Type B pancreatic cell (in vitro differentiated cells): ENCODE data around the gene IL10. TPM values are rescaled to one million over a fixed set of nuclear protein-coding genes. Genes with fewer than 3 reads are reported as not detected.

Source experiments
- DNase-seq: peaks from one replicate; pipeline ENCODE4 v3.0.0; 2021; ENCODE audit warnings: mixed read lengths; ENCODE audit not compliant: unreplicated experiment; ENCODE audit errors: extremely low spot score
- H3K27ac Mint-ChIP-seq: 2 replicates; pipeline ENCODE4 v1.8.0; 2021; ENCODE audit warnings: mild to moderate bottlenecking, mixed read lengths
- H3K27me3 Mint-ChIP-seq: 2 replicates; pipeline ENCODE4 v1.8.0; 2021; ENCODE audit warnings: mixed read lengths
- H3K36me3 Mint-ChIP-seq: 2 replicates; pipeline ENCODE4 v1.8.0; 2021; ENCODE audit warnings: mixed read lengths
- H3K4me1 Mint-ChIP-seq: one replicate; pipeline ENCODE4 v1.8.0; 2021; ENCODE audit warnings: mixed read lengths; ENCODE audit not compliant: unreplicated experiment
- H3K4me3 Mint-ChIP-seq: 2 replicates; pipeline ENCODE4 v1.8.0; 2021; ENCODE audit warnings: mild to moderate bottlenecking, mixed read lengths
- H3K9me3 Mint-ChIP-seq: 2 replicates; pipeline ENCODE4 v1.8.0; 2021; ENCODE audit warnings: mixed read lengths
- total RNA-seq: library from RNA; stranded (reverse); gene quantifications from 2 replicates; pipeline ENCODE4 v1.2.1, GENCODE V29; 2021; ENCODE audit warnings: low replicate concordance
- TF ChIP-seq, protein P1 (sequence below): fragments of 200-600 bp; sonication (generic); conservative IDR thresholded peaks from 2 replicates; pipeline ENCODE4 v1.5.0; 2021; ENCODE audit warnings: antibody characterized with exemption, mild to moderate bottlenecking

The IL10 gene
- total RNA-seq, 1 donor from 2014 or later: not detected

DNA sequence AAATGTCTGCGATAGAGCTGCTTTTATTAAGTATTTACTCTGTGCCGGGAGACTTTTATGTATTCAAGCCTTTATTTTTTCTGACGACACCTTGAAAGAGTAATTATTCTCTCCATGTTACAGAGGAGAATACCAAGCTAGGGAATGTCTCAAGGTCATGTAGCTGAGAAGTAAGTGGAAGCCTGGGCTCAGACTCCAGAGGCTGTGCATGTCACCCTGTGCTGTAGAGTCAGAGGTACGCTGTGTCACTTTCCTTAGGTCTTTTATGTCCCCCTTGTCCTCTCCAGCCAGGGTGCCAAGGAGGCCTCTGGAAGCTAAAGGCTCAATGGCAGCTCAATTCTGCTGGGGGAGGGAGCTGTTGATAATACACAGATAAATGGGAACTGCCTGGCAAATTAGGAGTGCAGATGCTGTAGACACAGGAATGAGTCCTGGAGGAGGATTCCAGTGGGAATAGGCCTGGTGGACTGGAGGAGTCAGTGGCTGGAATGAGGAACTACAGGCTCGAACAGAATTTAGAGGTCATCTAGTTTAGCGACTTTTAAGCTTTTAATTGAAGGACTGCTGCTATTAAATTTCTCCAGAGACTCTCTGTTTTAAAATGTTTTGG lies 11.0 kb downstream of the IL10 start:
- H3K9me3 Mint-ChIP-seq: no peaks in the 10 kb centered on the region
- H3K36me3 Mint-ChIP-seq: no peaks in the 10 kb centered on the region
- peaks cover 4% of the 10 kb centered on the region for H3K27me3 Mint-ChIP-seq
- TF ChIP-seq, protein P1, sequence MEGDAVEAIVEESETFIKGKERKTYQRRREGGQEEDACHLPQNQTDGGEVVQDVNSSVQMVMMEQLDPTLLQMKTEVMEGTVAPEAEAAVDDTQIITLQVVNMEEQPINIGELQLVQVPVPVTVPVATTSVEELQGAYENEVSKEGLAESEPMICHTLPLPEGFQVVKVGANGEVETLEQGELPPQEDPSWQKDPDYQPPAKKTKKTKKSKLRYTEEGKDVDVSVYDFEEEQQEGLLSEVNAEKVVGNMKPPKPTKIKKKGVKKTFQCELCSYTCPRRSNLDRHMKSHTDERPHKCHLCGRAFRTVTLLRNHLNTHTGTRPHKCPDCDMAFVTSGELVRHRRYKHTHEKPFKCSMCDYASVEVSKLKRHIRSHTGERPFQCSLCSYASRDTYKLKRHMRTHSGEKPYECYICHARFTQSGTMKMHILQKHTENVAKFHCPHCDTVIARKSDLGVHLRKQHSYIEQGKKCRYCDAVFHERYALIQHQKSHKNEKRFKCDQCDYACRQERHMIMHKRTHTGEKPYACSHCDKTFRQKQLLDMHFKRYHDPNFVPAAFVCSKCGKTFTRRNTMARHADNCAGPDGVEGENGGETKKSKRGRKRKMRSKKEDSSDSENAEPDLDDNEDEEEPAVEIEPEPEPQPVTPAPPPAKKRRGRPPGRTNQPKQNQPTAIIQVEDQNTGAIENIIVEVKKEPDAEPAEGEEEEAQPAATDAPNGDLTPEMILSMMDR: peak; percentile 51
- H3K4me1 Mint-ChIP-seq: peaks cover 8% of the 10 kb centered on the region
- no peak for DNase-seq
- no peak overlapping the region for H3K4me3 Mint-ChIP-seq
- no peak overlapping the region for H3K27ac Mint-ChIP-seq

DNA sequence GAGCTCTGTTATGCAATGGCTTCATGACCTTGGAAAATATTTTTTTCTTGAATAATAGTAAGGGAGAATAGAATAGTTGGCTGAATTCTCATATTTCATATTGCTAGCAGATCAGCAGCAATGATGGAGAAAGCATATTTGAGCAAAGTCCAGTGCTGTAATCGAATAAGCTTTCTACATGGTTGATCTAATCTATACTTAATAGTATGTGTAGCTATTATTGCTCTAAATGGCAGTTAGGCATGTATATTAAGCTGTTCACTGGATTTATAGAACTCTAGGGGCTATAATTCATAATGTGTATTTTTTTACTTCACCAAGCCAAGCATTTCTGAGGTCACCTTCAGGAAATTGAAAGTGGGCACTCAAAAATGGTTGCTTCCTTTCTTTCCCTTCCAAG lies 11.7 kb downstream of the IL10 start:
- no peak for DNase-seq
- H3K9me3 Mint-ChIP-seq: no peaks in the 10 kb centered on the region
- H3K4me3 Mint-ChIP-seq: no peak overlapping the region
- TF ChIP-seq, protein P1: no peak
- H3K4me1 Mint-ChIP-seq: peaks cover 8% of the 10 kb centered on the region
- H3K36me3 Mint-ChIP-seq: no peaks in the 10 kb centered on the region
- peaks cover 4% of the 10 kb centered on the region for H3K27me3 Mint-ChIP-seq
- no peak overlapping the region for H3K27ac Mint-ChIP-seq

DNA sequence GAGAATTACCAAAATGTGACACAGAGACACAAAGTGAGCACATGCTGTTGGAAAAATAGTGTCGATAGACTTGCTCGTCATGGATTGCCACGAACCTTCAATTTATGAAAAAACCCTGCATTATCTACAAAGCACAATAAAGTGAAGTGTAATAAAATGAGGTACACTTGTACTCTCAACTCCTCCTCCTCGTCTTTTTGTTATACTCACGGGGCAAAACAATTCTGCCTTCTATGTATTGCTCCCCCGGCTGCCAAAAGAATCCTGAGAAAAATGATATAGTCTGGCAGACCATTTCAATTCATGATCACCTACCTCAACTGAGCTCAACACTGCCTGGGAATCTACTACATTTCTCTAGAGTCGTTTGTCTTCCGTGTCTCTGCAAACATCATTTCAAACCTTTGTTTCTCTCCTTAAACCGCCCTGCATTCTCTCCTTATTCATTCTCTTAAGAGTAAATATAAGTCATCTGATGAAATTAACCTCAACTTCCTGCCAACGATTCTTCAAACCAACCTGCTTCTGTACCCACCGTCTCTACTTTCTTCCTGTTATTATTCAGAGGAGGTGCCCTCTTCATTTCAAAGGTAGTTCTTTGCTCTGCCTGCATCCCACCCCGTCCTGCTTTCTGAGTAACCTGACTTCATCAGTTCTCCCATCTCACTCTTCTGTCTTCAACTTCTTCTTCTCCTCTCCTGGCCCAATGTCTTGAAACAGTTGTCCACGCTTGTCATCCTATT lies 14.6 kb downstream of the IL10 start:
- TF ChIP-seq, protein P1: no peak
- H3K4me1 Mint-ChIP-seq: peaks cover 8% of the 10 kb centered on the region
- H3K27me3 Mint-ChIP-seq: peaks cover 8% of the 10 kb centered on the region
- H3K27ac Mint-ChIP-seq: no peak overlapping the region
- no peak for DNase-seq
- no peaks in the 10 kb centered on the region for H3K36me3 Mint-ChIP-seq
- no peak overlapping the region for H3K4me3 Mint-ChIP-seq
- H3K9me3 Mint-ChIP-seq: peaks cover 7% of the 10 kb centered on the region

DNA sequence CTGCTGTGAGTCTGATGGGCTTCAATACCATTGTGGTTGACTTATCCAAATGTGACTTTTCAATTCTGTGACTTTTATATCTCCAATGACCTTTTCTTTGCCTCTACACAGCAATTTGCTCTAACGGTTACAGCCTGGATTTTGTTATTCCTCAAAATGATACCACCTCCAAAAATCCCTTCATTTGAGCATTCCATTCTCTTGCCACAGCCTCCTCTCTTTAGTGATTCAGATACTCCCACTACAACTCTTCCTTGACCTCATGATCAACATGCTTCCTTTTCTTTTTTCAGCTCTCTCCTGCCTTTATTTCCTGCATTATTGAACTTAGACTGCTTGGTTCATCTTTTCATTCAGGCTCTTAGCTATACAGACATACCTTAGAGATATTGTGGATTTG lies 18.3 kb downstream of the IL10 start:
- Mint-ChIP-seq H3K4me3 (no peak overlapping the region), H3K36me3 (no peaks in the 10 kb centered on the region), H3K4me1 (no peaks in the 10 kb centered on the region), H3K27ac (no peak overlapping the region), H3K27me3 (peaks cover 25% of the 10 kb centered on the region), H3K9me3 (peaks cover 11% of the 10 kb centered on the region)
- TF ChIP-seq, protein P1: no peak
- no peak for DNase-seq

DNA sequence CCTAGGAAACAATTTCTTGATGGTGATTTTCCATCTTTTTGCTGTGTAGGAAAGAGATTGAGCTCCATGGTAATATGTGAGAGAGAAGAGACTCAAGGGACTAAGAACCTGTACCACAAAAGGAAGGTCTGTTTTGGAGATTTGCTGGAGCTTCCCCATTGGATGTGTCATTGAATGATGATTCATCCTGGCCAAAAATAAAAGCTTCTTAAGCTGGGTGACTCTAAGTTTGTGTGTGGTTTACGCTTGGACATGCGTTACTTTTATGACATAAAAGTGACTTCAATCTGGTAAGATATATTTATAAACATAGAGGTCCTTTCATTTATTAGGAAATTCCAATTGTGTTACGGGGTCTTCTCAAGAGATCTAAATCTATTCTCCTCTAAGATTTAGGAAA lies 19.2 kb downstream of the IL10 start:
- Mint-ChIP-seq H3K4me1 (no peaks in the 10 kb centered on the region), H3K27ac (no peak overlapping the region), H3K9me3 (peaks cover 11% of the 10 kb centered on the region), H3K36me3 (no peaks in the 10 kb centered on the region), H3K4me3 (no peak overlapping the region), H3K27me3 (peaks cover 34% of the 10 kb centered on the region)
- DNase-seq: no peak
- TF ChIP-seq, protein P1: no peak
